Measurements from ENCODE around the gene RGL2. TPM values are rescaled to one million over a fixed set of nuclear protein-coding genes. Genes with fewer than 3 reads are reported as not detected.

RGL2 gene
- total and polyA plus RNA-seq, 2 donors (not counting 3 experiments of a cell fraction or from before 2014, with no cell fraction given): 87.7 to 90.3 TPM

- DNase-seq (ENCODE audit: low read depth, low spot score) (no peak), FAIRE-seq (no peak)
- Histone ChIP-seq H4K20me1 (replicated peaks; ENCODE audit: control insufficient read depth, extremely low read depth, insufficient read depth, low read length) (no peaks in the 10 kb centered on the region), H3K36me3 (ENCODE audit: control insufficient read depth in 2 of 2, extremely low read depth in 1 of 2, insufficient read depth in 2 of 2, low read length in 2 of 2) (peaks cover 12 to 30% of the 10 kb centered on the region in 2 experiments), H3K9me1 (replicated peaks; ENCODE audit: control insufficient read depth, extremely low read depth, insufficient read depth, low read length) (no peaks in the 10 kb centered on the region), H3K4me1 (ENCODE audit: control insufficient read depth, extremely low read depth, insufficient read depth, low read length) (peaks cover 13% of the 10 kb centered on the region), H3K27ac (ENCODE audit: insufficient read depth, low read depth, low read length) (peak overlapping the region; percentile 16), H3K9me3 (replicated peaks; ENCODE audit: control insufficient read depth, insufficient read depth, low read length) (no peaks in the 10 kb centered on the region), H3K27me3 (ENCODE audit: control insufficient read depth in 2 of 2, insufficient read depth in 2 of 2, low read length in 2 of 2) (no peaks in the 10 kb centered on the region), H2AFZ (ENCODE audit: low read depth, low read length) (peak overlapping the region; percentile 48), H3K9ac (replicated peaks; ENCODE audit: extremely low read depth, insufficient read depth, low read length) (peak overlapping the region; percentile 65), H3K4me3 (replicated peaks in 1 of 3; ENCODE audit: insufficient read depth in 1 of 3, low read depth in 1 of 3, low read length in 3 of 3) (peak overlapping the region; percentile 59 to 96 (median 88)), H3K79me2 (ENCODE audit: control insufficient read depth, insufficient read depth, low read length) (peaks cover 27% of the 10 kb centered on the region), H3K4me2 (ENCODE audit: insufficient read depth, low read length) (peak overlapping the region; percentile 79)
- CTCF ChIA-PET: interaction anchor here (0.9 to 2.1 kb wide), 7 partner anchors 9 to 30 kb away, joined by 3 to 17 read pairs (median 6); partner anchors contain the start of genes B3GALT4, RGL2 and ZBTB22
- intact Hi-C loops (cut with micrococcal nuclease): no loop called here
- dilution Hi-C loops (cut with MboI; ENCODE audit: extremely low pct_ligation_motif_present, low sequenced_read_pairs): no loop called here
- POLR2A ChIA-PET: interaction anchor here (1.6 to 1.7 kb wide), 2 partner anchors 17 to 35 kb away, joined by 5 to 6 read pairs; partner anchors contain the start of genes RPS18 and VPS52
- BruUV-seq (replicated peaks): TSS peak; percentile 60
- TF ChIP-seq JUN (IDR thresholded peaks at IDR 0.05; ENCODE audit: borderline replicate concordance, insufficient read depth, insufficient read length, low read depth) (no peak), MYC (IDR thresholded peaks at IDR 0.05; ENCODE audit: low read depth, low read length) (no peak), POLR2AphosphoS5 (IDR thresholded peaks at IDR 0.05; ENCODE audit: insufficient read depth, low read depth, low read length) (no peak), FOS (IDR thresholded peaks at IDR 0.05; ENCODE audit: borderline replicate concordance, insufficient read depth, low read length) (no peak), EZH2 (IDR thresholded peaks at IDR 0.05; ENCODE audit: borderline replicate concordance, low read depth, low read length, severe bottlenecking) (no peak), POLR2A (IDR thresholded peaks at IDR 0.05; ENCODE audit: low read depth, low read length) (no peak), GATA2 (IDR thresholded peaks at IDR 0.05; ENCODE audit: insufficient read depth, insufficient read length, low read depth, low read length) (no peak)
- TF ChIP-seq, protein P1, sequence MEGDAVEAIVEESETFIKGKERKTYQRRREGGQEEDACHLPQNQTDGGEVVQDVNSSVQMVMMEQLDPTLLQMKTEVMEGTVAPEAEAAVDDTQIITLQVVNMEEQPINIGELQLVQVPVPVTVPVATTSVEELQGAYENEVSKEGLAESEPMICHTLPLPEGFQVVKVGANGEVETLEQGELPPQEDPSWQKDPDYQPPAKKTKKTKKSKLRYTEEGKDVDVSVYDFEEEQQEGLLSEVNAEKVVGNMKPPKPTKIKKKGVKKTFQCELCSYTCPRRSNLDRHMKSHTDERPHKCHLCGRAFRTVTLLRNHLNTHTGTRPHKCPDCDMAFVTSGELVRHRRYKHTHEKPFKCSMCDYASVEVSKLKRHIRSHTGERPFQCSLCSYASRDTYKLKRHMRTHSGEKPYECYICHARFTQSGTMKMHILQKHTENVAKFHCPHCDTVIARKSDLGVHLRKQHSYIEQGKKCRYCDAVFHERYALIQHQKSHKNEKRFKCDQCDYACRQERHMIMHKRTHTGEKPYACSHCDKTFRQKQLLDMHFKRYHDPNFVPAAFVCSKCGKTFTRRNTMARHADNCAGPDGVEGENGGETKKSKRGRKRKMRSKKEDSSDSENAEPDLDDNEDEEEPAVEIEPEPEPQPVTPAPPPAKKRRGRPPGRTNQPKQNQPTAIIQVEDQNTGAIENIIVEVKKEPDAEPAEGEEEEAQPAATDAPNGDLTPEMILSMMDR (IDR thresholded peaks at IDR 0.05; ENCODE audit: extremely low read depth in 1 of 2, insufficient read depth in 1 of 2, low read depth in 1 of 2, low read length in 2 of 2): no peak
- TF ChIP-seq, protein P2, sequence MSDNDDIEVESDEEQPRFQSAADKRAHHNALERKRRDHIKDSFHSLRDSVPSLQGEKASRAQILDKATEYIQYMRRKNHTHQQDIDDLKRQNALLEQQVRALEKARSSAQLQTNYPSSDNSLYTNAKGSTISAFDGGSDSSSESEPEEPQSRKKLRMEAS (IDR thresholded peaks at IDR 0.05; ENCODE audit: insufficient read depth, insufficient read length): no peak
Observed at GRCh38 chr6:33288141-33288920, 10.4 kb downstream of the RGL2 start.

All from endothelial cell of umbilical vein (primary cell).